Epithelial cell of esophagus (primary cell): Measurements from ENCODE around the gene ASNSD1.

Experiments used
- DNase-seq: peaks from one replicate; pipeline ENCODE4 v3.0.0; 2010; ENCODE audit warnings: low read depth
- H3K4me3 ChIP-seq: 2 replicates; pipeline ENCODE4 v1.5.1; 2011; ENCODE audit warnings: mild to moderate bottlenecking, low read length, control low read depth
- CTCF ChIP-seq: IDR thresholded peaks from 2 replicates; pipeline ENCODE4 v1.5.1; 2011; ENCODE audit warnings: low read depth, mild to moderate bottlenecking, low read length, control low read depth, inconsistent platforms; ENCODE audit not compliant: insufficient read depth; ENCODE audit errors: missing control alignments

The ASNSD1 gene

DNA sequence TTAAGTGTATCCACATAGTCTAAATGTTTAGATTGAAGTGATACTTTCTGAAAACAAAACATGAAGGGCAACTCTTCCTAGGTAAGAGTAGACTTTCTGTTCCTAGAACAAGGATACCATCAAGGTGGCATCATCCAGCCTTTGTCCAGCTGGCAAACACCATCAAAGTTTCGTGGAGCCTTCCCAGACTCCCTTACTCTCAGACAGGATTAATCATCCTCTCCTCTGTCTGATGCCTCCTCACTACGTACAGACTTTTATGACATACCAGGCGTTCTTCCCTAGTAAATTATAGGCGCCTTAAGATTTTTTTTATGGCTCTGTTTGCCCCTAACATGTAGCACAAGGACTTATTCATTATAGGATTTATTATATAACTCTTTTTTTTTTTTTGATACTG is 29.4 kb upstream of the ASNSD1 start:
- TF ChIP-seq CTCF = no peak
- no peak overlapping the region for H3K4me3 ChIP-seq
- no peak for DNase-seq

DNA sequence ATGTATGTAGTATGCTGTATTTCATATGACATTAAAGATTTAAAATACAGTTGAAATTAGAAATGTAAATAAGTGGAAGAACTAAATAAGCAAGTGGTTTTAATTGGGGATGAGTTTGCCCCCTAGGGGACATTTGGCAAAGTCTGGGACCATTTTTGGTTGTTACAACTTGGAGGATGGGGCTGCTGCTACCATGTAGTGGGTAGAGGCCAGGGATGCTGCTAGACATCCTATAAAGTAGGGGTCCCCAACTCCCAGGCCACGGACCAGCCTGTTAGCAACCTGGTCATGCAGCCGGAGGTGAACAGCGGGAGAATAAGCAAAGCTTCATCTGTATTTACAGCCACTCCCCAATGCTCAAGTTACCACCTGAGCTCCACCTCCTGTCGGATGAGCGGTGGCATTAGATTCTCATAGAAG is 27.9 kb upstream of the ASNSD1 start:
- peak; percentile 41 for TF ChIP-seq CTCF
- DNase-seq = peak; percentile 34
- H3K4me3 ChIP-seq = no peak overlapping the region

DNA sequence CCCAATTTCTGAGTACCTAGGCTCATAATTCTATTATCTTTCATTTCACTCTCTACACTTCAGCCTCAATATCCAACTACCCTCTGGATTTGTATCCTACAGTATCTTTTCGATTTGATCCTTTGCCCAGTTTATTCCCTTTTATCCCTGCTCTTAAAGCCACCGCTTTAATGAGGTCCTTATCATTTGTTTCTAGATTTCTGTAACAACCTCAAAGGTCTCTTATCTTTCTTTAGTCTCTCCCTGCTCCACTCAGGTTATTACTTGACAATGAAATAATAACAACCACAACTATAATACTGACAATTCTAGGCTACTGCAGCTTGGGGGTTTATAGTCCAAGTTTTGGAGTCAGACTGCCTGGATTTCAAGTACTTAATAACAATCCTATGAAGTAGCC is 25.9 kb upstream of the ASNSD1 start:
- no peak overlapping the region for H3K4me3 ChIP-seq
- no peak for DNase-seq
- no peak for TF ChIP-seq CTCF

GRCh38 chr2:189638301-189639006 is 22.8 kb upstream of the ASNSD1 start:
- no peak overlapping the region for H3K4me3 ChIP-seq
- TF ChIP-seq CTCF = no peak

DNA sequence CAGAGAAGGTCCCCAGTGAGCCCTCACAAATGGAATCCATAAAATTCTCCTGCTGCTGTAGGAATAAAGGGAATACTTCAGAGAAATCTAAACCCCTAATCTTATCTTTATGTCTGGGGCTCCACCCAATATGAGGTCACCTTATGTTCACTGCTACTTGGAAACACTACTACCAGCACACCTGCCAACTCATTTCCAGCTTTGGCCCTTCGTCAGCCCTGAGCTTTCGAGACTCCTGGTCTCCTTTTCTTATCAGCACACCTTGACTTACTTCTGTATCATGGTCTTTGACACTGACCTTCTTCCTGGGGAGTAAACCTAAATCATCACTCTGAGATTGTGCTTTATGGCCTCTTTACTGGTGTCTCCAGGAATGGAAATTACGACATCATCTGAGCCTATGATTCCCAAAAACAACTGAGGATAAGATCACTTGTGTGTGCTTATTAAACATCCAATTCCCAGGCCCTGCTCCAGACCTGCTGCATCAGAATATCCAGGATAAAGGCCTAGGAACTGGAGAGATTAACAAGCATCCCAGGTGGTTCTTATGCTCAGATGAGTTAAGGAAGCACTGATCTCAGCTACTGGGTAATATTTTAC is 22.2 kb upstream of the ASNSD1 start:
- TF ChIP-seq CTCF = no peak
- no peak for DNase-seq
- no peak overlapping the region for H3K4me3 ChIP-seq

More at GRCh38 chr2:189638301-189639006, 22.8 kb upstream of the ASNSD1 start:
- no peak for DNase-seq

GRCh38 chr2:189641002-189641401 is 20.3 kb upstream of the ASNSD1 start:
- TF ChIP-seq CTCF = no peak
- DNase-seq = no peak
- H3K4me3 ChIP-seq = no peak overlapping the region

DNA sequence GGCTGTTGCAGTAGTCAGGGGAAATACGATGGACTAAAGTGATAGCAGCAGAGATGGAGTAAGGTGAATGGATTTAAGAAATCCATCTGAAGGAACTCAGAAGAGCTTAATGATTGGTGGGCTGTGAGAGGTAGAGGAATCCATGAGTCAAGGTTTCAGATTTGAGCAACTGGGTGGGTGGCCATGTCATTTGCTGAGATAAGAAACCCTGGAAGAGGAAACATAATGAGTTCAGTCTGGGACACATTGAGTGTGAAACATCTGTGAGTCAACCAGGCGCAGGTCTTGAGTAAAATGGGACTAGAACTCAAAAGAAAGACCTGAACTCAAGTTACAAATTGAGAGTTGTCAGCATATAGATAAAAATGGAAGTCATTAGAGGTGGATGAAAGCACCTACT is 19.7 kb upstream of the ASNSD1 start:
- DNase-seq = peak; percentile 34
- no peak overlapping the region for H3K4me3 ChIP-seq
- TF ChIP-seq CTCF = no peak
